GM12878 (cell line): ENCODE results near the gene MUC5AC. TPM values are rescaled to one million over a fixed set of nuclear protein-coding genes. Genes with fewer than 3 reads are reported as not detected.

Experiments
- HDAC2 ChIP-seq: fragments of 200-600 bp; sonication (generic); IDR thresholded peaks from 2 replicates; pipeline ENCODE4 v1.6.1; 2017
- IRF5 ChIP-seq: fragments of 450-650 bp; IDR thresholded peaks from 2 replicates; pipeline ENCODE4 v1.6.1; 2017; ENCODE audit warnings: borderline replicate concordance
- MTA3 ChIP-seq: IDR thresholded peaks from 2 replicates; pipeline ENCODE4 v1.6.1; 2012; ENCODE audit warnings: low read length, inconsistent platforms, borderline replicate concordance
- RELA ChIP-seq: fragments of 450-650 bp; IDR thresholded peaks from 2 replicates; pipeline ENCODE4 v1.8.0; 2014; ENCODE audit warnings: borderline replicate concordance; ENCODE audit not compliant: partially characterized antibody
- TBL1XR1 ChIP-seq: IDR thresholded peaks from 2 replicates; pipeline ENCODE4 v1.6.1; 2012; ENCODE audit warnings: low read depth, low read length, improper control_type of control experiment
- ZNF622 ChIP-seq: fragments of 450-650 bp; IDR thresholded peaks from 2 replicates; pipeline ENCODE4 v1.6.1; 2017; ENCODE audit warnings: mild to moderate bottlenecking, inconsistent platforms
- polyA plus RNA-seq, 11 experiments: library from polyadenylated mRNA; depleted of rRNA in 4 of 11; unstranded in 6 of 11; stranded (reverse) in 5 of 11; fragments of >200 nt; fragmentation: Nextera tagmentation in 4 of 11; fragmentation: Illumina TruSeq in 1 of 11; extraction: Ambion mirVana in 4 of 11; extraction: Trizol in 1 of 11; gene quantifications; 1 replicate in 1 of 11; 2 replicates in 10 of 11; pipeline versions ENCODE4 v1.2.1 to v1.2.3, GENCODE V29; 2011 to 2016; ENCODE audit warnings: inconsistent platforms in 2 of 11, missing spikeins in 2 of 11, low read depth in 1 of 11
- total RNA-seq, 4 experiments: library from RNA; depleted of rRNA in 3 of 4; stranded (reverse); fragments of >200 nt in 3 of 4; fragmentation: Illumina TruSeq in 1 of 4; extraction: Trizol in 1 of 4; gene quantifications; 2 replicates each; pipeline versions ENCODE4 v1.2.1 to v1.2.3, GENCODE V29; 2013 to 2021
- TF ChIP-seq, protein P1 (sequence below): fragments of 450-650 bp; IDR thresholded peaks from 2 replicates; pipeline ENCODE4 v1.6.1; 2016; ENCODE audit warnings: mild to moderate bottlenecking, moderate library complexity, borderline replicate concordance

MUC5AC gene
- total and polyA plus RNA-seq, 10 of the 15 experiments (the other 5 are each of a cell fraction or from before 2014, with no cell fraction given): under 0.01 to 0.01 TPM; not detected in 8

DNA sequence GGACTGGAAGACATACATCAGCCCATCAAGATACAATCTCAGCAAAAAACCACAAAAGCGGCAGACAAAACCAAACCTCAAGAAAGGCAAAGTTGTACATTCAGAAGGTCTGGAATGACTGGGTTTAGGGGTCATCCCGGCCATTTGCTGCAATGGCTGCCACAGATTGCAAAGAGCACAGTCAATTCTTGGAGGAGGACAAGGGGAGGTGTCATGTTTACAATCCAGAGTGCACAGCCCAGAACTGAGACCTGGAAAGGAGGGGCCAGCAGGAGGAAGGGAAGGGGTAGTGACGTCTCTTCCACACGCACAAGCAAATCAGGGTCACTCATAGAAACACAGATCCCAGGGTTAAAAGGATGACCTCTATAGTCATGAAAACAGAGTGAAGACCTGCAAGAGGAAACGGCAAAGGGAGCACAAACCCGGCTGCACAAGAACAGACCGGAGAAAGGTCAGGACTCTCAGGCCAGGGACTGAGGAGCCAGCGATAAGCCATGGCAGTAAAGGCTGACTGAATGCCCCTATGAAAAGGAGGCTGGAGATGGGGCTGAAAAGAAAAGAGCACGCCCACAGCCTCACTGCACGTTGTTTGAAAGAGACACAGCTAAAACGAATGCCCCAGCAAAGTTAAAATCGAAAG lies 18.2 kb upstream of the MUC5AC start (continued):
- TF ChIP-seq, protein P1, sequence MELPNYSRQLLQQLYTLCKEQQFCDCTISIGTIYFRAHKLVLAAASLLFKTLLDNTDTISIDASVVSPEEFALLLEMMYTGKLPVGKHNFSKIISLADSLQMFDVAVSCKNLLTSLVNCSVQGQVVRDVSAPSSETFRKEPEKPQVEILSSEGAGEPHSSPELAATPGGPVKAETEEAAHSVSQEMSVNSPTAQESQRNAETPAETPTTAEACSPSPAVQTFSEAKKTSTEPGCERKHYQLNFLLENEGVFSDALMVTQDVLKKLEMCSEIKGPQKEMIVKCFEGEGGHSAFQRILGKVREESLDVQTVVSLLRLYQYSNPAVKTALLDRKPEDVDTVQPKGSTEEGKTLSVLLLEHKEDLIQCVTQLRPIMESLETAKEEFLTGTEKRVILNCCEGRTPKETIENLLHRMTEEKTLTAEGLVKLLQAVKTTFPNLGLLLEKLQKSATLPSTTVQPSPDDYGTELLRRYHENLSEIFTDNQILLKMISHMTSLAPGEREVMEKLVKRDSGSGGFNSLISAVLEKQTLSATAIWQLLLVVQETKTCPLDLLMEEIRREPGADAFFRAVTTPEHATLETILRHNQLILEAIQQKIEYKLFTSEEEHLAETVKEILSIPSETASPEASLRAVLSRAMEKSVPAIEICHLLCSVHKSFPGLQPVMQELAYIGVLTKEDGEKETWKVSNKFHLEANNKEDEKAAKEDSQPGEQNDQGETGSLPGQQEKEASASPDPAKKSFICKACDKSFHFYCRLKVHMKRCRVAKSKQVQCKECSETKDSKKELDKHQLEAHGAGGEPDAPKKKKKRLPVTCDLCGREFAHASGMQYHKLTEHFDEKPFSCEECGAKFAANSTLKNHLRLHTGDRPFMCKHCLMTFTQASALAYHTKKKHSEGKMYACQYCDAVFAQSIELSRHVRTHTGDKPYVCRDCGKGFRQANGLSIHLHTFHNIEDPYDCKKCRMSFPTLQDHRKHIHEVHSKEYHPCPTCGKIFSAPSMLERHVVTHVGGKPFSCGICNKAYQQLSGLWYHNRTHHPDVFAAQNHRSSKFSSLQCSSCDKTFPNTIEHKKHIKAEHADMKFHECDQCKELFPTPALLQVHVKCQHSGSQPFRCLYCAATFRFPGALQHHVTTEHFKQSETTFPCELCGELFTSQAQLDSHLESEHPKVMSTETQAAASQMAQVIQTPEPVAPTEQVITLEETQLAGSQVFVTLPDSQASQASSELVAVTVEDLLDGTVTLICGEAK: no peak
- TF ChIP-seq IRF5 (no peak), TBL1XR1 (no peak), MTA3 (no peak), ZNF622 (no peak), RELA (no peak), HDAC2 (no peak)
